Measurements from ENCODE around the gene RAMP3. TPM values are rescaled to one million over a fixed set of nuclear protein-coding genes. Genes with fewer than 3 reads are reported as not detected.
A peak's percentile ranks its signal among the peaks of the same experiment; 100 is the strongest.

Gene RAMP3
- total and polyA plus RNA-seq, 9 of the 15 experiments (the other 6 are each of a cell fraction or from before 2014, with no cell fraction given), result not detected

- TF ChIP-seq FIP1L1 (IDR thresholded peaks at IDR 0.05; ENCODE audit: low read depth, low read length, poor library complexity, severe bottlenecking) (peak; percentile 86), PTRF (tag; IDR thresholded peaks at IDR 0.05) (no peak), TBL1XR1 (IDR thresholded peaks at IDR 0.05; ENCODE audit: low read length in 2 of 2) (peak; percentile 20 to 58; a peak in 1 of 4 replicates), NR1H2 (CRISPR knock-in tag; IDR thresholded peaks at IDR 0.05) (0 out of 2 replicates have a peak, but pooled peaks have one; percentile 37), HNRNPUL1 (IDR thresholded peaks at IDR 0.05; ENCODE audit: low read length) (no peak), GATAD2B (IDR thresholded peaks at IDR 0.05; ENCODE audit: borderline replicate concordance) (peak; percentile 79; the same call in 1 of the 2 replicates), EWSR1 (IDR thresholded peaks at IDR 0.05; ENCODE audit: borderline replicate concordance, low read depth, partially characterized antibody) (no peak), TAF15 (IDR thresholded peaks at IDR 0.05; ENCODE audit: low read depth, low read length) (no peak), ZNF395 (CRISPR knock-in tag; IDR thresholded peaks at IDR 0.05) (no peak), EZH2 (IDR thresholded peaks at IDR 0.05; ENCODE audit: borderline replicate concordance, low read depth, low read length) (no peak), ZNF511 (CRISPR knock-in tag; IDR thresholded peaks at IDR 0.05) (peak; percentile 69; the same call in 1 of the 2 replicates), MCM3 (IDR thresholded peaks at IDR 0.05) (no peak), ZNF347 (CRISPR knock-in tag; IDR thresholded peaks at IDR 0.05; ENCODE audit: low read depth) (no peak), NONO (IDR thresholded peaks at IDR 0.05; ENCODE audit: low read depth in 2 of 2, low read length in 1 of 2) (peak in 1 of 2 experiments; percentile 62; a peak in 1 of 4 replicates), CBX2 (IDR thresholded peaks at IDR 0.05; ENCODE audit: insufficient read depth, low read length, poor library complexity, severe bottlenecking) (no peak), BACH1 (tag; IDR thresholded peaks at IDR 0.05) (no peak; the same call in 1 of the 2 replicates), HINFP (tag; conservative IDR thresholded peaks at IDR 0.05; ENCODE audit: low read depth) (no peak), DMBX1 (CRISPR knock-in tag; IDR thresholded peaks at IDR 0.05; ENCODE audit: borderline replicate concordance) (no peak), PCBP2 (IDR thresholded peaks at IDR 0.05; ENCODE audit: low read depth, low read length, poor library complexity, severe bottlenecking) (no peak), FOXP1 (CRISPR knock-in tag; IDR thresholded peaks at IDR 0.05) (peak; percentile 75; the same call in 1 of the 2 replicates), ZNF551 (CRISPR knock-in tag; IDR thresholded peaks at IDR 0.05) (no peak), ZNF280A (IDR thresholded peaks at IDR 0.05; ENCODE audit: low read depth, partially characterized antibody) (no peak)
Observed at GRCh38 chr7:45111298-45112223, 46.0 kb upstream of the RAMP3 start, which contains the start of gene TBRG4 (continued).
